ENCODE results near the gene IPO4.

DNA sequence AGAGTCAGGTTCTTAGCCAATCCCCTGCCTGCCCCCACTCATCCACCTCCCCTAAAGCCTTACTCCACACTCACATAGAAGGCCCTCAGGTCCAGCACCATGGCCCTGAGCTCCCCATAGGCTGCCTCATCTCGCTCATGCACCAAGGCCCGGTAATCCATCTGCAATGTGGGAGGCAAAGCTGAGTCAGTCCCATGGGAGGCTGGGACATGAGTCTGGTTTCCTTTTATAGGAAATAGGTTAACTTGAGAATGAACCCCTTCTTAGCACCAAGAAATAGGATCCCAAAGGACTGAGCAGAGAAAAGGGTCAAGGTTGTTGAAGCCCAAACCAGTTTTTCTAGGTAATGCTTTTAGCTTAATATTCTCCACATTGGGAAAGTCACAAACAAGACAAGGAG is 45.1 kb downstream of the IPO4 start:
- TF ChIP-seq ZNF207 (IDR thresholded peaks at IDR 0.05; ENCODE audit: borderline replicate concordance) = no peak
- no peak for TF ChIP-seq POLR2A (IDR thresholded peaks at IDR 0.05; ENCODE audit: insufficient read depth in 1 of 2, low read depth in 2 of 2, low read length in 2 of 2)
- no peak for TF ChIP-seq POLR2AphosphoS5 (IDR thresholded peaks at IDR 0.05; ENCODE audit: low read depth, low read length)
- TF ChIP-seq EP300 (IDR thresholded peaks at IDR 0.05; ENCODE audit: low read depth in 2 of 2, low read length in 2 of 2) = no peak
- no peak for TF ChIP-seq EP300 (CRISPR knock-in tag; IDR thresholded peaks at IDR 0.05; ENCODE audit: borderline replicate concordance)
- no peak for TF ChIP-seq MTA3 (CRISPR knock-in tag; IDR thresholded peaks at IDR 0.05)
- TF ChIP-seq, protein P1, sequence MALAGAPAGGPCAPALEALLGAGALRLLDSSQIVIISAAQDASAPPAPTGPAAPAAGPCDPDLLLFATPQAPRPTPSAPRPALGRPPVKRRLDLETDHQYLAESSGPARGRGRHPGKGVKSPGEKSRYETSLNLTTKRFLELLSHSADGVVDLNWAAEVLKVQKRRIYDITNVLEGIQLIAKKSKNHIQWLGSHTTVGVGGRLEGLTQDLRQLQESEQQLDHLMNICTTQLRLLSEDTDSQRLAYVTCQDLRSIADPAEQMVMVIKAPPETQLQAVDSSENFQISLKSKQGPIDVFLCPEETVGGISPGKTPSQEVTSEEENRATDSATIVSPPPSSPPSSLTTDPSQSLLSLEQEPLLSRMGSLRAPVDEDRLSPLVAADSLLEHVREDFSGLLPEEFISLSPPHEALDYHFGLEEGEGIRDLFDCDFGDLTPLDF (CRISPR knock-in tag; IDR thresholded peaks at IDR 0.05) = no peak
- no peak for TF ChIP-seq JUND (CRISPR knock-in tag; IDR thresholded peaks at IDR 0.05)
- TF ChIP-seq, protein P2, sequence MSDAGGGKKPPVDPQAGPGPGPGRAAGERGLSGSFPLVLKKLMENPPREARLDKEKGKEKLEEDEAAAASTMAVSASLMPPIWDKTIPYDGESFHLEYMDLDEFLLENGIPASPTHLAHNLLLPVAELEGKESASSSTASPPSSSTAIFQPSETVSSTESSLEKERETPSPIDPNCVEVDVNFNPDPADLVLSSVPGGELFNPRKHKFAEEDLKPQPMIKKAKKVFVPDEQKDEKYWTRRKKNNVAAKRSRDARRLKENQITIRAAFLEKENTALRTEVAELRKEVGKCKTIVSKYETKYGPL (CRISPR knock-in tag; IDR thresholded peaks at IDR 0.05) = no peak
- TF ChIP-seq, protein P3, sequence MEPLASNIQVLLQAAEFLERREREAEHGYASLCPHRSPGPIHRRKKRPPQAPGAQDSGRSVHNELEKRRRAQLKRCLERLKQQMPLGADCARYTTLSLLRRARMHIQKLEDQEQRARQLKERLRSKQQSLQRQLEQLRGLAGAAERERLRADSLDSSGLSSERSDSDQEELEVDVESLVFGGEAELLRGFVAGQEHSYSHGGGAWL (CRISPR knock-in tag; IDR thresholded peaks at IDR 0.05) = no peak
- no peak for TF ChIP-seq NR2F2 (IDR thresholded peaks at IDR 0.05; ENCODE audit: borderline replicate concordance, low read depth)
- TF ChIP-seq SMC3 (IDR thresholded peaks at IDR 0.05; ENCODE audit: low read length) = no peak
- TF ChIP-seq ZNF317 (CRISPR knock-in tag; IDR thresholded peaks at IDR 0.05) = no peak
- no peak for TF ChIP-seq RAD21 (CRISPR knock-in tag; IDR thresholded peaks at IDR 0.05)
- TF ChIP-seq, protein P4, sequence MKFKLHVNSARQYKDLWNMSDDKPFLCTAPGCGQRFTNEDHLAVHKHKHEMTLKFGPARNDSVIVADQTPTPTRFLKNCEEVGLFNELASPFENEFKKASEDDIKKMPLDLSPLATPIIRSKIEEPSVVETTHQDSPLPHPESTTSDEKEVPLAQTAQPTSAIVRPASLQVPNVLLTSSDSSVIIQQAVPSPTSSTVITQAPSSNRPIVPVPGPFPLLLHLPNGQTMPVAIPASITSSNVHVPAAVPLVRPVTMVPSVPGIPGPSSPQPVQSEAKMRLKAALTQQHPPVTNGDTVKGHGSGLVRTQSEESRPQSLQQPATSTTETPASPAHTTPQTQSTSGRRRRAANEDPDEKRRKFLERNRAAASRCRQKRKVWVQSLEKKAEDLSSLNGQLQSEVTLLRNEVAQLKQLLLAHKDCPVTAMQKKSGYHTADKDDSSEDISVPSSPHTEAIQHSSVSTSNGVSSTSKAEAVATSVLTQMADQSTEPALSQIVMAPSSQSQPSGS (CRISPR knock-in tag; IDR thresholded peaks at IDR 0.05) = no peak

Data from HepG2 (cell line).